DMS153 treated with DMSO at 0.1 percent for 48 hours (cell line): ENCODE results near the gene INSYN2B.
"Not testable (repeated sequence)": the region's sequence is repeated elsewhere in the genome, so short reads cannot be mapped to it uniquely, and the experiment has no call there.

Source experiments
- DNase-seq: peaks from one replicate; lab custom pipeline; 2025; ENCODE audit not compliant: unreplicated experiment; lab: John Stamatoyannopoulos, UW

The INSYN2B gene

GRCh38 chr5:169973056-169973455 lies 7.2 kb downstream of the INSYN2B start:
- no peak for DNase-seq

GRCh38 chr5:169971780-169972179 lies 8.5 kb downstream of the INSYN2B start:
- DNase-seq = no peak

GRCh38 chr5:169970911-169971765 lies 9.2 kb downstream of the INSYN2B start:
- no peak for DNase-seq

GRCh38 chr5:169970339-169970738 lies 10.0 kb downstream of the INSYN2B start:
- no peak for DNase-seq

- no peak for DNase-seq
Observed at GRCh38 chr5:169964246-169964645, 16.0 kb downstream of the INSYN2B start.

- no peak for DNase-seq
Observed at GRCh38 chr5:169960659-169961058, 19.6 kb downstream of the INSYN2B start.

- no peak for DNase-seq
Observed at GRCh38 chr5:169958278-169958677, 22.0 kb downstream of the INSYN2B start.

GRCh38 chr5:169956756-169957155 lies 23.5 kb downstream of the INSYN2B start:
- no peak for DNase-seq

GRCh38 chr5:169956126-169956525 lies 24.2 kb downstream of the INSYN2B start:
- DNase-seq = no peak

GRCh38 chr5:169954786-169955185 lies 25.5 kb downstream of the INSYN2B start:
- DNase-seq = no peak

- DNase-seq = not testable (repeated sequence)
Observed at GRCh38 chr5:169953196-169953595, 27.1 kb downstream of the INSYN2B start.

GRCh38 chr5:169950333-169950732 lies 30.0 kb downstream of the INSYN2B start:
- DNase-seq = no peak

- DNase-seq = no peak
Observed at GRCh38 chr5:169946743-169947295, 33.5 kb downstream of the INSYN2B start.

GRCh38 chr5:169945831-169946261 lies 34.4 kb downstream of the INSYN2B start:
- no peak for DNase-seq

GRCh38 chr5:169944922-169945680 lies 35.2 kb downstream of the INSYN2B start:
- DNase-seq = no peak

GRCh38 chr5:169944115-169944514 lies 36.2 kb downstream of the INSYN2B start:
- no peak for DNase-seq

GRCh38 chr5:169943026-169943425 lies 37.3 kb downstream of the INSYN2B start:
- DNase-seq = no peak

GRCh38 chr5:169942181-169942580 lies 38.1 kb downstream of the INSYN2B start:
- no peak for DNase-seq

- DNase-seq = no peak
Observed at GRCh38 chr5:169941542-169941941, 38.8 kb downstream of the INSYN2B start.

- DNase-seq = no peak
Observed at GRCh38 chr5:169939731-169940130, 40.6 kb downstream of the INSYN2B start.

GRCh38 chr5:169938439-169938838 lies 41.9 kb downstream of the INSYN2B start:
- DNase-seq = no peak

GRCh38 chr5:169935762-169936161 lies 44.5 kb downstream of the INSYN2B start:
- DNase-seq = no peak
